Measurements from ENCODE around the gene AP1G1. TPM values are rescaled to one million over a fixed set of nuclear protein-coding genes. Genes with fewer than 3 reads are reported as not detected.
"Not testable (repeated sequence)": the region's sequence is repeated elsewhere in the genome, so short reads cannot be mapped to it uniquely, and the experiment has no call there.

Gene AP1G1
- polyA plus RNA-seq, 2 donors, result 16.9 to 23.5 TPM

GRCh38 chr16:71700831-71701230 is 107.8 kb downstream of the AP1G1 start:
- Histone ChIP-seq H3K36me3 (ENCODE audit: control insufficient read depth in 2 of 2, insufficient read depth in 2 of 2, low read length in 1 of 2) (no peaks in the 10 kb centered on the region), H3K4me3 (ENCODE audit: low read depth in 1 of 2, low read length in 2 of 2) (no peak overlapping the region), H3K27ac (ENCODE audit: low read depth in 2 of 2, low read length in 1 of 2) (no peak overlapping the region), H3K9me3 (ENCODE audit: control insufficient read depth in 2 of 2, insufficient read depth in 1 of 2, low read depth in 1 of 2, low read length in 1 of 2) (no peaks in the 10 kb centered on the region), H3K27me3 (ENCODE audit: control insufficient read depth in 1 of 2, insufficient read depth in 2 of 2, low read length in 2 of 2) (no peaks in the 10 kb centered on the region), H3K4me1 (ENCODE audit: control insufficient read depth in 2 of 2, insufficient read depth in 2 of 2, low read length in 1 of 2) (peaks cover 0 to 3% of the 10 kb centered on the region in 2 donors)
- 85 to 89% methylated on average over 4 of the region's 4 CpGs for WGBS, 2 donors

- WGBS, 2 donors, result 83 to 91% methylated on average over 3 of the region's 3 CpGs
- no peaks in the 10 kb centered on the region for H3K9me3 ChIP-seq (ENCODE audit: control insufficient read depth in 2 of 2, insufficient read depth in 1 of 2, low read depth in 1 of 2, low read length in 1 of 2)
Measured at GRCh38 chr16:71698491-71698890, 110.1 kb downstream of the AP1G1 start.

DNA sequence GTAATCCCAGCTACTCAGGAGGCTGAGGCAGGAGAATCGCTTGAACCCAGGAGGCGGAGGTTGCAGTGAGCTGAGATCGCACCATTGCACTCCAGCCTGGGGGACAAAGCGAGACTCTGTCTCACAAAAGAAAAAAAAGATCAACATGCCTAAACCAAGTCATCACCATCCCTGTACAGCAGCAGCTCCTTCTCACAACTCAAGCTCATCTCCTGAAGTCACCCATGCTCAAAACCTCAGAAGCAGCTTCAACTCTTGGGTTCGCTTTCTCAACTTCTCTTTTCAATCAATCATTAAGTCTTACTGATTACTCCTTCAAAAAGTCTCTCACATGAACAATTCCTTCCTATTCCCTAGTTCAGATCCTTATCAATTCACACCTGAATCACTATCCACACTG is 115.5 kb downstream of the AP1G1 start:
- H3K36me3 ChIP-seq (ENCODE audit: control insufficient read depth in 2 of 2, insufficient read depth in 2 of 2, low read length in 1 of 2), result peaks cover 0 to 4% of the 10 kb centered on the region in 2 donors
- WGBS, 2 donors, result 97 to 99% methylated on average over 3 to 5 of the region's 5 CpGs
- no peak overlapping the region for H3K4me3 ChIP-seq (ENCODE audit: low read depth in 1 of 2, low read length in 2 of 2)
- H3K4me1 ChIP-seq (ENCODE audit: control insufficient read depth in 2 of 2, insufficient read depth in 2 of 2, low read length in 1 of 2), result no peaks in the 10 kb centered on the region
- no peak overlapping the region for H3K27ac ChIP-seq (ENCODE audit: low read depth in 2 of 2, low read length in 1 of 2)
- no peaks in the 10 kb centered on the region for H3K9me3 ChIP-seq (ENCODE audit: control insufficient read depth in 2 of 2, insufficient read depth in 1 of 2, low read depth in 1 of 2, low read length in 1 of 2)
- H3K27me3 ChIP-seq (ENCODE audit: control insufficient read depth in 1 of 2, insufficient read depth in 2 of 2, low read length in 2 of 2), result no peaks in the 10 kb centered on the region

More at GRCh38 chr16:71698491-71698890, 110.1 kb downstream of the AP1G1 start:
- H3K4me1 ChIP-seq (ENCODE audit: control insufficient read depth in 2 of 2, insufficient read depth in 2 of 2, low read length in 1 of 2), result peaks cover 0 to 3% of the 10 kb centered on the region in 2 donors
- H3K36me3 ChIP-seq (ENCODE audit: control insufficient read depth in 2 of 2, insufficient read depth in 2 of 2, low read length in 1 of 2), result no peaks in the 10 kb centered on the region
- H3K27ac ChIP-seq (ENCODE audit: low read depth in 2 of 2, low read length in 1 of 2), result no peak overlapping the region
- no peaks in the 10 kb centered on the region for H3K27me3 ChIP-seq (ENCODE audit: control insufficient read depth in 1 of 2, insufficient read depth in 2 of 2, low read length in 2 of 2)
- H3K4me3 ChIP-seq (ENCODE audit: low read depth in 1 of 2, low read length in 2 of 2), result no peak overlapping the region

- H3K4me1 ChIP-seq (ENCODE audit: control insufficient read depth in 2 of 2, insufficient read depth in 2 of 2, low read length in 1 of 2), result no peaks in the 10 kb centered on the region
- no peak overlapping the region for H3K4me3 ChIP-seq (ENCODE audit: low read depth in 1 of 2, low read length in 2 of 2)
- WGBS, 2 donors, result 0% methylated on average over 1 of the region's 1 CpG
- H3K9me3 ChIP-seq (ENCODE audit: control insufficient read depth in 2 of 2, insufficient read depth in 1 of 2, low read depth in 1 of 2, low read length in 1 of 2), result no peaks in the 10 kb centered on the region
- H3K36me3 ChIP-seq (ENCODE audit: control insufficient read depth in 2 of 2, insufficient read depth in 2 of 2, low read length in 1 of 2), result peaks cover 0 to 4% of the 10 kb centered on the region in 2 donors
- no peaks in the 10 kb centered on the region for H3K27me3 ChIP-seq (ENCODE audit: control insufficient read depth in 1 of 2, insufficient read depth in 2 of 2, low read length in 2 of 2)
- no peak overlapping the region for H3K27ac ChIP-seq (ENCODE audit: low read depth in 2 of 2, low read length in 1 of 2)
Measured at GRCh38 chr16:71689901-71690300, 118.7 kb downstream of the AP1G1 start.

DNA sequence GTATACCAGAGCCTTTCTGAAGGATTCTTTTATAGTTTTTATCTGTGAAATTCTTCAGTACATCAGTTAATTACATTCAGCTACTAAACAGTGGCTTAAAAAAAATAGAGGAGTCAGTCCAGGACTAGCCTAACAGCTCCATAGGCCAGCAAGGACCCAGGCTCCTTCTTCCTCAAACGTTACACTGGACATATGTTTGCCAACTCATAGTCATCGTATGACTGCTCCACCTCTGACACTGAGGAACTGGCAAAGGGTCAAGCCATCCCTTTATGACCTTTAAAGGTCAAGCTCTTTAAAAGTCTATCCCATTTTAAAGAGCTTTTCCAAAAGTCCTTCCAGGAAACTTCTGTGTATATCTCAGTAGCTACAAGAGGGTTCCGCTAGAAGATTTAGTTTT is 120.8 kb downstream of the AP1G1 start:
- no peak overlapping the region for H3K4me3 ChIP-seq (ENCODE audit: low read depth in 1 of 2, low read length in 2 of 2)
- H3K9me3 ChIP-seq (ENCODE audit: control insufficient read depth in 2 of 2, insufficient read depth in 1 of 2, low read depth in 1 of 2, low read length in 1 of 2), result no peaks in the 10 kb centered on the region
- H3K27me3 ChIP-seq (ENCODE audit: control insufficient read depth in 1 of 2, insufficient read depth in 2 of 2, low read length in 2 of 2), result no peaks in the 10 kb centered on the region
- no peaks in the 10 kb centered on the region for H3K4me1 ChIP-seq (ENCODE audit: control insufficient read depth in 2 of 2, insufficient read depth in 2 of 2, low read length in 1 of 2)
- H3K27ac ChIP-seq (ENCODE audit: low read depth in 2 of 2, low read length in 1 of 2), result no peak overlapping the region
- H3K36me3 ChIP-seq (ENCODE audit: control insufficient read depth in 2 of 2, insufficient read depth in 2 of 2, low read length in 1 of 2), result peaks cover 0 to 4% of the 10 kb centered on the region in 2 donors
- 73% methylated on average over 3 of the region's 3 CpGs for WGBS, 2 donors

- not testable (repeated sequence) for H3K27ac ChIP-seq (ENCODE audit: low read depth in 2 of 2, low read length in 1 of 2); H3K4me1 ChIP-seq (ENCODE audit: control insufficient read depth in 2 of 2, insufficient read depth in 2 of 2, low read length in 1 of 2); H3K4me3 ChIP-seq (ENCODE audit: low read depth in 1 of 2, low read length in 2 of 2); H3K36me3 ChIP-seq (ENCODE audit: control insufficient read depth in 2 of 2, insufficient read depth in 2 of 2, low read length in 1 of 2); H3K27me3 ChIP-seq (ENCODE audit: control insufficient read depth in 1 of 2, insufficient read depth in 2 of 2, low read length in 2 of 2); H3K9me3 ChIP-seq (ENCODE audit: control insufficient read depth in 2 of 2, insufficient read depth in 1 of 2, low read depth in 1 of 2, low read length in 1 of 2)
- WGBS, 2 donors, result 96 to 97% methylated on average over 12 of the region's 12 CpGs
Measured at GRCh38 chr16:71684280-71684679, 124.4 kb downstream of the AP1G1 start.

DNA sequence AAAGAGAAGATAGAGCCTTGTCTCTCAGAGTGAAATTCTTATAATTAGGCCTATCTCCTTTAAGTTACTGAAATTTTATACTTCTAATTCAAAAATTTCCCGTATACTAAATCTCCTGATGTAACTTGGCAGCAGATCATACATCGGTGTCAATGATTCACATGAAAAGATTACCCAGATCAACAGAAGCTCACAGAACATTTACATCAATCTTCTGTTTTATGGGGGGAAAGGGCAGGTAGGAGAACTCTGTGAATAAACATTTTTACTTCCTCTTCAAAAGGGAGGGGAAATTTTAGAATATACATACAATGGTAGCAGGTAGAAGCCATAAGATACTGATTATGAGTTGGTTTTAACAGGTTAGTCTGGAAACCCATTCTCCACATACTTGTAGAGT is 127.3 kb downstream of the AP1G1 start:
- Histone ChIP-seq H3K9me3 (ENCODE audit: control insufficient read depth in 2 of 2, insufficient read depth in 1 of 2, low read depth in 1 of 2, low read length in 1 of 2) (no peaks in the 10 kb centered on the region), H3K27ac (ENCODE audit: low read depth in 2 of 2, low read length in 1 of 2) (no peak overlapping the region), H3K27me3 (ENCODE audit: control insufficient read depth in 1 of 2, insufficient read depth in 2 of 2, low read length in 2 of 2) (no peaks in the 10 kb centered on the region), H3K36me3 (ENCODE audit: control insufficient read depth in 2 of 2, insufficient read depth in 2 of 2, low read length in 1 of 2) (no peaks in the 10 kb centered on the region), H3K4me3 (ENCODE audit: low read depth in 1 of 2, low read length in 2 of 2) (no peak overlapping the region), H3K4me1 (ENCODE audit: control insufficient read depth in 2 of 2, insufficient read depth in 2 of 2, low read length in 1 of 2) (no peaks in the 10 kb centered on the region)
- WGBS, 2 donors, result 63 to 65% methylated on average over 2 of the region's 2 CpGs

Other genes with a start within 250 kb of the AP1G1 start
- gene TAT, start 231.7 kb downstream of the AP1G1 start, polyA plus RNA-seq, result not detected
- gene MARVELD3, start 182.7 kb downstream of the AP1G1 start, polyA plus RNA-seq, result 1 to 10 TPM; 2.9 to 4.2 TPM
- gene PHLPP2, start 84.1 kb downstream of the AP1G1 start, polyA plus RNA-seq, result under 1 TPM; 0.51 to 0.59 TPM
- gene ATXN1L, start 37.1 kb upstream of the AP1G1 start, polyA plus RNA-seq, result 1 to 10 TPM; 4.7 to 6.4 TPM
- 1 to 10 TPM; 3.5 to 4.0 TPM for gene ZNF821, start 75.3 kb upstream of the AP1G1 start, polyA plus RNA-seq
- 100 to 1,000 TPM in 1 of 2 donors, 10 to 100 TPM in 1; 78.8 to 101 TPM for gene IST1, start 86.7 kb upstream of the AP1G1 start, polyA plus RNA-seq
- gene PKD1L3, start 191.6 kb upstream of the AP1G1 start, polyA plus RNA-seq, result under 1 TPM in 1 of 2 donors, not detected in 1; 0.01 TPM
- 1 to 10 TPM; 3.1 to 5.6 TPM for gene DHODH, start 199.9 kb upstream of the AP1G1 start, polyA plus RNA-seq
- gene HP, start 245.7 kb upstream of the AP1G1 start, polyA plus RNA-seq, result under 1 TPM; 0.27 to 0.29 TPM